IMR-90 (cell line): ENCODE results near the gene PLIN5. TPM values are rescaled to one million over a fixed set of nuclear protein-coding genes. Genes with fewer than 3 reads are reported as not detected.
A peak's percentile ranks its signal among the peaks of the same experiment; 100 is the strongest.

ENCODE experiments used
- ATAC-seq: fragments of 200-7000 bp; cut with Tn5 transposase; 2 replicates; pipeline ENCODE4 v1.9.1; 2020; ENCODE audit warnings: low read depth, mild to moderate bottlenecking, moderate library complexity
- BruUV-seq: library from RNA; stranded (reverse); fragments of 400-500 nt; replicated peaks from 2 replicates; lab custom pipeline; 2021; lab: Mats Ljungman, UMichigan
- CTCF ChIA-PET: fragments of 300-600 bp; formaldehyde crosslinking; extraction: SDS; loops from one replicate; lab custom pipeline; 2021; ENCODE audit warnings: antibody characterized with exemption; lab: Yijun Ruan, JAX
- POLR2A ChIA-PET: fragments of 300-600 bp; sonication (Branson Sonifier 250); formaldehyde crosslinking; loops from one replicate; lab custom pipeline; 2022; ENCODE audit warnings: antibody characterized with exemption; ENCODE audit not compliant: unreplicated experiment; lab: Charles Lee
- DNase-seq: peaks from one replicate; pipeline ENCODE4 v3.0.0; 2013
- H2AFZ ChIP-seq: replicated peaks from 2 replicates; pipeline ENCODE3; 2013; ENCODE audit warnings: low read length, mild to moderate bottlenecking; ENCODE audit not compliant: poor library complexity
- H2AK5ac ChIP-seq: 2 replicates; pipeline ENCODE4 v1.6.1; 2013; ENCODE audit warnings: low read depth, low read length, inconsistent platforms
- H2AK9ac ChIP-seq: replicated peaks from 2 replicates; pipeline ENCODE3; 2013; ENCODE audit warnings: mild to moderate bottlenecking, low read depth, low read length, moderate library complexity; ENCODE audit not compliant: poor library complexity
- H2BK120ac ChIP-seq: 2 replicates; pipeline ENCODE4 v1.6.1; 2013; ENCODE audit warnings: low read depth, low read length, inconsistent platforms
- H2BK15ac ChIP-seq: 3 replicates; pipeline ENCODE4 v1.6.1; 2013; ENCODE audit warnings: low read depth, low read length, inconsistent platforms
- H2BK20ac ChIP-seq: 2 replicates; pipeline ENCODE4 v1.6.1; 2013; ENCODE audit warnings: low read depth, mild to moderate bottlenecking, inconsistent platforms, low read length, moderate library complexity
- H2BK5ac ChIP-seq: 2 replicates; pipeline ENCODE4 v1.6.1; 2013; ENCODE audit warnings: mild to moderate bottlenecking, low read depth, low read length, inconsistent platforms; ENCODE audit not compliant: poor library complexity, severe bottlenecking
- H3K14ac ChIP-seq: replicated peaks from 2 replicates; pipeline ENCODE4 v1.6.1; 2013; ENCODE audit warnings: low read depth, low read length, inconsistent platforms
- H3K18ac ChIP-seq: 2 replicates; pipeline ENCODE4 v1.6.1; 2013; ENCODE audit warnings: low read depth, low read length, control low read depth
- H3K23ac ChIP-seq: 2 replicates; pipeline ENCODE4 v1.6.1; 2013; ENCODE audit warnings: low read depth, low read length, inconsistent platforms
- H3K27ac ChIP-seq: 2 replicates; pipeline ENCODE4 v1.5.1; 2013; ENCODE audit warnings: mild to moderate bottlenecking, control low read depth, low read length; ENCODE audit not compliant: insufficient read depth
- H3K27me3 ChIP-seq: 2 replicates; pipeline ENCODE4 v1.6.1; 2013; ENCODE audit warnings: low read length; ENCODE audit not compliant: control insufficient read depth, insufficient read depth
- H3K36me3 ChIP-seq: 2 replicates; pipeline ENCODE4 v1.6.1; 2013; ENCODE audit warnings: low read length, mixed read lengths; ENCODE audit not compliant: control insufficient read depth, insufficient read depth
- H3K4ac ChIP-seq: 2 replicates; pipeline ENCODE4 v1.6.1; 2013; ENCODE audit warnings: low read depth, low read length, inconsistent platforms
- H3K4me1 ChIP-seq: 2 replicates; pipeline ENCODE4 v1.6.1; 2013; ENCODE audit warnings: low read length, mixed read lengths; ENCODE audit not compliant: control insufficient read depth, insufficient read depth
- H3K4me2 ChIP-seq: 2 replicates; pipeline ENCODE4 v1.6.1; 2013; ENCODE audit warnings: low read depth, mild to moderate bottlenecking, control low read depth, low read length, moderate library complexity
- H3K4me3 ChIP-seq: 2 replicates; pipeline ENCODE4 v1.5.1; 2013; ENCODE audit warnings: low read depth, mild to moderate bottlenecking, control low read depth, low read length, moderate library complexity; ENCODE audit not compliant: insufficient read depth
- H3K56ac ChIP-seq: 2 replicates; pipeline ENCODE4 v1.6.1; 2013; ENCODE audit warnings: low read length, inconsistent platforms; ENCODE audit not compliant: insufficient read depth; ENCODE audit errors: extremely low read depth
- H3K79me1 ChIP-seq, 2 experiments: 2 replicates each; pipeline ENCODE4 v1.6.1; 2013; ENCODE audit warnings: low read length in 2 of 2, inconsistent platforms in 1 of 2, low read depth in 1 of 2
- H3K9ac ChIP-seq: 2 replicates; pipeline ENCODE4 v1.6.1; 2013; ENCODE audit warnings: low read depth, low read length, control low read depth
- H3K9me1 ChIP-seq: 2 replicates; pipeline ENCODE4 v1.6.1; 2013; ENCODE audit warnings: low read length, inconsistent platforms; ENCODE audit not compliant: insufficient read depth
- H3K9me3 ChIP-seq: 2 replicates; pipeline ENCODE4 v1.6.1; 2013; ENCODE audit warnings: low read length; ENCODE audit not compliant: control insufficient read depth, insufficient read depth
- H4K20me1 ChIP-seq: 2 replicates; pipeline ENCODE4 v1.6.1; 2013; ENCODE audit warnings: low read length, inconsistent platforms; ENCODE audit not compliant: insufficient read depth
- H4K5ac ChIP-seq: 2 replicates; pipeline ENCODE4 v1.6.1; 2013; ENCODE audit warnings: mild to moderate bottlenecking, low read depth, low read length, control low read depth
- H4K8ac ChIP-seq, 2 experiments: 2 replicates each; pipeline ENCODE4 v1.6.1; 2013; ENCODE audit warnings: low read depth in 2 of 2, low read length in 2 of 2, control low read depth in 1 of 2, inconsistent platforms in 1 of 2
- H4K91ac ChIP-seq: 2 replicates; pipeline ENCODE4 v1.6.1; 2013; ENCODE audit warnings: low read depth, low read length, inconsistent platforms; ENCODE audit not compliant: insufficient read depth
- BHLHE40 ChIP-seq: fragments of 150-350 bp; IDR thresholded peaks from 2 replicates; pipeline ENCODE4 v1.6.1; 2016; ENCODE audit warnings: mild to moderate bottlenecking, low read depth, low read length
- CEBPB ChIP-seq: IDR thresholded peaks from 2 replicates; pipeline ENCODE4 v1.6.1; 2012; ENCODE audit warnings: low read depth, low read length, improper control_type of control experiment
- CTCF ChIP-seq: conservative IDR thresholded peaks from 2 replicates; pipeline ENCODE4 v1.5.1; 2012; ENCODE audit warnings: mild to moderate bottlenecking, low read depth, low read length, improper control_type of control experiment
- MAZ ChIP-seq: IDR thresholded peaks from 2 replicates; pipeline ENCODE4 v1.6.1; 2012; ENCODE audit warnings: low read depth, mild to moderate bottlenecking, low read length, improper control_type of control experiment, moderate library complexity, borderline replicate concordance
- MXI1 ChIP-seq: IDR thresholded peaks from 2 replicates; pipeline ENCODE4 v1.6.1; 2012; ENCODE audit warnings: low read depth, mild to moderate bottlenecking, low read length, moderate library complexity, borderline replicate concordance
- POLR2A ChIP-seq: IDR thresholded peaks from 2 replicates; pipeline ENCODE4 v1.6.1; 2012; ENCODE audit warnings: mild to moderate bottlenecking, low read depth, low read length
- RAD21 ChIP-seq: IDR thresholded peaks from 2 replicates; pipeline ENCODE4 v1.6.1; 2012; ENCODE audit warnings: low read length, improper control_type of control experiment
- RCOR1 ChIP-seq: IDR thresholded peaks from 2 replicates; pipeline ENCODE4 v1.6.1; 2012; ENCODE audit warnings: mild to moderate bottlenecking, low read length, improper control_type of control experiment; ENCODE audit not compliant: insufficient replicate concordance
- SMC3 ChIP-seq: fragments of 150-350 bp; IDR thresholded peaks from 2 replicates; pipeline ENCODE4 v1.6.1; 2016; ENCODE audit warnings: low read depth, mild to moderate bottlenecking, antibody characterized with exemption, low read length, moderate library complexity
- USF2 ChIP-seq: fragments of 150-350 bp; IDR thresholded peaks from 2 replicates; pipeline ENCODE4 v1.6.1; 2017; ENCODE audit warnings: mild to moderate bottlenecking, antibody characterized with exemption, low read length, low read depth
- WGBS, 2 experiments: methylation state at CpG; one replicate each; pipeline versions ENCODE4 v1.1.5 to v1.1.7; 2013; ENCODE audit warnings: missing lambda C conversion rate in 2 of 2; ENCODE audit not compliant: insufficient read length in 1 of 2; ENCODE audit errors: extremely low coverage in 2 of 2; 5-methylcytosine and 5-hydroxymethylcytosine counted together
- dilution Hi-C: fragments of 300-500 bp; cut with HindIII; formaldehyde crosslinking; loops from one replicate; pipeline ENCODE4 v1.14.3; 2018; ENCODE audit warnings: low sequenced_read_pairs; ENCODE audit not compliant: unreplicated experiment
- in situ Hi-C: fragments of 300-500 bp; cut with MboI; formaldehyde crosslinking; loops from 3 replicates; pipeline ENCODE4 v1.14.3; 2019; ENCODE audit warnings: low sequenced_read_pairs, inconsistent platforms, mixed read lengths
- intact Hi-C: fragments of 100-400 bp; cut with micrococcal nuclease; formaldehyde crosslinking; loops from 2 replicates; pipeline ENCODE4 v1.10.0; 2022
- polyA plus RNA-seq, 3 experiments: library from polyadenylated mRNA; depleted of rRNA; stranded (reverse); fragments of >200 nt; gene quantifications; 2 replicates each; pipeline ENCODE4 v1.2.3, GENCODE V29; 2012; ENCODE audit warnings: low replicate concordance in 1 of 3
- total RNA-seq: library from RNA; depleted of rRNA; stranded (reverse); fragments of >200 nt; gene quantifications from 2 replicates; pipeline ENCODE4 v1.2.3, GENCODE V29; 2012

The PLIN5 gene
- total and polyA plus RNA-seq, 2 of the 4 experiments (the other 2 are of a cell fraction), result not detected

GRCh38 chr19:4556597-4557127, 21.6 kb upstream of the PLIN5 start:
- H3K4ac ChIP-seq, result no peak overlapping the region
- H3K9ac ChIP-seq, result no peak overlapping the region
- intact Hi-C loops (no loop called here), dilution Hi-C loops (no loop called here), in situ Hi-C loops (no loop called here)
- no peak overlapping the region for H4K91ac ChIP-seq
- no TSS peak for BruUV-seq
- H3K23ac ChIP-seq, result no peak overlapping the region
- H3K27ac ChIP-seq, result no peak overlapping the region
- no peaks in the 10 kb centered on the region for H3K9me3 ChIP-seq
- H3K79me1 ChIP-seq, result no peaks in the 10 kb centered on the region
- no peak overlapping the region for H2BK20ac ChIP-seq
- H2AK5ac ChIP-seq, result peak overlapping the region; percentile 28; the same call in 1 of the 2 replicates
- no peak overlapping the region for H3K18ac ChIP-seq
- H4K8ac ChIP-seq, result no peak overlapping the region
- H2BK15ac ChIP-seq, result no peak overlapping the region
- DNase-seq (no peak), ATAC-seq (peak; percentile 51; the same call in 1 of the 2 replicates)
- TF ChIP-seq USF2, result no peak
- no peak for TF ChIP-seq RCOR1
- TF ChIP-seq CEBPB, result no peak
- TF ChIP-seq POLR2A, result no peak
- no peak for TF ChIP-seq BHLHE40
- TF ChIP-seq SMC3, result no peak
- TF ChIP-seq RAD21, result no peak
- TF ChIP-seq MAZ, result no peak
- TF ChIP-seq CTCF, result no peak
- no peak for TF ChIP-seq MXI1
- H2BK5ac ChIP-seq, result no peak overlapping the region
- ChIA-PET POLR2A (no interaction called here), CTCF (no interaction called here)
- no peak overlapping the region for H2AK9ac ChIP-seq
- no peak overlapping the region for H3K14ac ChIP-seq
- no peak overlapping the region for H4K5ac ChIP-seq
- H3K4me3 ChIP-seq, result no peak overlapping the region
- no peaks in the 10 kb centered on the region; the same call in 1 of the 2 replicates for H3K27me3 ChIP-seq
- H3K36me3 ChIP-seq, result no peaks in the 10 kb centered on the region
- no peaks in the 10 kb centered on the region for H4K20me1 ChIP-seq
- H2AFZ ChIP-seq, result no peak overlapping the region
- no peak overlapping the region for H2BK120ac ChIP-seq
- H3K4me1 ChIP-seq, result no peaks in the 10 kb centered on the region
- H3K56ac ChIP-seq, result no peak overlapping the region
- H3K4me2 ChIP-seq, result no peak overlapping the region
- H3K9me1 ChIP-seq, result no peaks in the 10 kb centered on the region
- 63% methylated on average over 5 of the region's 25 CpGs; no CpG with 5 or more reads in 1 of the 2 experiments for WGBS, 2 experiments
